Keratinocyte (primary cell): ENCODE measurements around the gene SCGB1A1. TPM values are rescaled to one million over a fixed set of nuclear protein-coding genes. Genes with fewer than 3 reads are reported as not detected.

Experiments
- DNase-seq: peaks from one replicate; pipeline ENCODE4 v3.0.0-alpha.2; 2011; ENCODE audit warnings: low read depth, missing footprints, low spot score
- FAIRE-seq: peaks from 2 replicates; lab custom pipeline; 2011; peaks lifted over from hg19 to GRCh38; lab: Jason Lieb, UNC
- H2AFZ ChIP-seq: 2 replicates; pipeline ENCODE4 v1.6.0; 2012; ENCODE audit warnings: low read length, control low read depth, inconsistent platforms; ENCODE audit not compliant: control insufficient read depth
- H3K27ac ChIP-seq: 2 replicates; pipeline ENCODE4 v1.5.1; 2011; ENCODE audit warnings: low read length; ENCODE audit not compliant: control insufficient read depth, insufficient read depth
- H3K27me3 ChIP-seq: 3 replicates; pipeline ENCODE4 v1.6.0; 2011; ENCODE audit warnings: low read length; ENCODE audit not compliant: control insufficient read depth, insufficient read depth; ENCODE audit errors: extremely low read depth
- H3K36me3 ChIP-seq, 2 experiments: 2 replicates in 1 of 2; 3 replicates in 1 of 2; pipeline ENCODE4 v1.5.1; 2011; ENCODE audit warnings: low read length in 2 of 2, mild to moderate bottlenecking in 1 of 2; ENCODE audit not compliant: control insufficient read depth in 2 of 2, insufficient read depth in 2 of 2; ENCODE audit errors: extremely low read depth in 1 of 2
- H3K4me1 ChIP-seq: 3 replicates; pipeline ENCODE4 v1.5.1; 2011; ENCODE audit warnings: low read length; ENCODE audit not compliant: control insufficient read depth, insufficient read depth; ENCODE audit errors: extremely low read depth
- H3K4me2 ChIP-seq: 3 replicates; pipeline ENCODE4 v1.6.0; 2011; ENCODE audit warnings: low read depth, low read length; ENCODE audit not compliant: control insufficient read depth, insufficient read depth; ENCODE audit errors: extremely low read depth
- H3K4me3 ChIP-seq, 3 experiments: fragments of 200-600 bp in 1 of 3; sonication (generic) in 1 of 3; 2 replicates in 2 of 3; 3 replicates in 1 of 3; pipeline ENCODE4 v1.5.1; 2011 to 2016; ENCODE audit warnings: low read length in 3 of 3, mild to moderate bottlenecking in 3 of 3, control low read depth in 2 of 3, inconsistent platforms in 1 of 3, low read depth in 1 of 3, mixed read lengths in 1 of 3, mixed run types in 1 of 3, moderate library complexity in 1 of 3; ENCODE audit not compliant: control insufficient read depth in 2 of 3, insufficient read depth in 2 of 3; ENCODE audit errors: extremely low read depth in 1 of 3
- H3K79me2 ChIP-seq: 2 replicates; pipeline ENCODE4 v1.6.0; 2012; ENCODE audit warnings: low read length; ENCODE audit not compliant: control insufficient read depth, insufficient read depth
- H3K9ac ChIP-seq: 3 replicates; pipeline ENCODE4 v1.6.0; 2011; ENCODE audit warnings: low read length; ENCODE audit not compliant: control insufficient read depth, insufficient read depth; ENCODE audit errors: extremely low read depth
- H3K9me1 ChIP-seq: 3 replicates; pipeline ENCODE4 v1.6.0; 2011; ENCODE audit warnings: low read length; ENCODE audit not compliant: control insufficient read depth, insufficient read depth; ENCODE audit errors: extremely low read depth
- H3K9me3 ChIP-seq: 2 replicates; pipeline ENCODE4 v1.5.1; 2012; ENCODE audit warnings: low read depth, low read length; ENCODE audit not compliant: control insufficient read depth
- H4K20me1 ChIP-seq: 3 replicates; pipeline ENCODE4 v1.6.0; 2011; ENCODE audit warnings: low read length; ENCODE audit not compliant: control insufficient read depth, insufficient read depth; ENCODE audit errors: extremely low read depth
- CTCF ChIP-seq, 3 experiments: IDR thresholded peaks in 1 of 3; conservative IDR thresholded peaks in 1 of 3; optimal IDR thresholded peaks in 1 of 3; 2 replicates in 2 of 3; 3 replicates in 1 of 3; pipeline versions ENCODE3 to v1.5.1; 2011; ENCODE audit warnings: low read length in 3 of 3, mild to moderate bottlenecking in 3 of 3, moderate library complexity in 2 of 3, control low read depth in 1 of 3, inconsistent platforms in 1 of 3; ENCODE audit not compliant: insufficient read depth in 2 of 3; ENCODE audit errors: extremely low read depth in 1 of 3
- EZH2 ChIP-seq: IDR thresholded peaks from one replicate; pipeline ENCODE4 v1.6.1; 2012; ENCODE audit warnings: inconsistent platforms, mild to moderate bottlenecking, low read length, moderate library complexity
- dilution Hi-C: fragments of 300-500 bp; cut with MboI; formaldehyde crosslinking; loops from one replicate; pipeline ENCODE4 v1.7.0; 2020; ENCODE audit warnings: low sequenced_read_pairs; ENCODE audit not compliant: extremely low pct_ligation_motif_present
- polyA plus RNA-seq, 5 experiments: library from polyadenylated mRNA; depleted of rRNA in 3 of 5; stranded (reverse) in 3 of 5; stranded (forward) in 1 of 5; unstranded in 1 of 5; fragments of >200 nt; gene quantifications; 1 replicate in 1 of 5; 2 replicates in 3 of 5; 3 replicates in 1 of 5; pipeline versions ENCODE4 v1.2.1 to v1.2.3, GENCODE V29; 2011 to 2012; ENCODE audit warnings: missing spikeins in 2 of 5, low read depth in 1 of 5, low replicate concordance in 1 of 5

SCGB1A1 gene
- polyA plus RNA-seq, 1 donor (not counting 4 experiments of a cell fraction or from before 2014, with no cell fraction given): not detected

DNA sequence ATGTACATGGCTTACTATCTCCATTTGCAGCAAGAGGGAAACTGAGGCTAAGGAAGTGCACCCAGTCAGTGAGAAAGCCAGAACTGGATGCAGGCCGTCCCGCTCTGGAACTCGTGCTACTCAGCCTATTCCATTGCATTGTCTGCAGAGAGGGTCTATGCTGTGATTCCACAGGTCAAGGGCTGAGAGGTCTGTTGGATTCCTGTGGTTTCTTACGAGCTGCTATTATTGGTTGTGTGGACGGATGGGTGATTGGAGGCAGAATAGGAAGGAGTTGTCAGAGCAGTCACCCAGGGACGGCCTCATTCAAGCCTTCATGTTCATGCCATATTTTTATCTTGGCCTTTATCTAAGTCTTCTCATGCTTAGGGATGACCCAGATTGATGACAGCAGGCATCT, 33.4 kb downstream of the SCGB1A1 start:
- FAIRE-seq: no peak
- Histone ChIP-seq H2AFZ (no peak overlapping the region), H3K4me3 (no peak overlapping the region), H3K27me3 (no peaks in the 10 kb centered on the region), H3K4me1 (no peaks in the 10 kb centered on the region), H4K20me1 (no peaks in the 10 kb centered on the region), H3K79me2 (no peaks in the 10 kb centered on the region), H3K4me2 (no peak overlapping the region), H3K9me1 (no peaks in the 10 kb centered on the region), H3K9me3 (no peaks in the 10 kb centered on the region), H3K36me3 (no peaks in the 10 kb centered on the region), H3K9ac (no peak overlapping the region), H3K27ac (no peak overlapping the region)
- dilution Hi-C loops: no loop called here
- TF ChIP-seq EZH2: no peak
- no peak for TF ChIP-seq CTCF (optimal IDR thresholded peaks at IDR 0.05 in 1 of 3, IDR thresholded peaks at IDR 0.05 in 1 of 3, conservative IDR thresholded peaks at IDR 0.05 in 1 of 3; ENCODE audit: extremely low read depth in 1 of 3, insufficient read depth in 2 of 3, low read length in 3 of 3)
- no peak for DNase-seq

- no peak for FAIRE-seq
Measured at GRCh38 chr11:62452839-62453468, 34.1 kb downstream of the SCGB1A1 start.

More at GRCh38 chr11:62452839-62453468, 34.1 kb downstream of the SCGB1A1 start:
- Histone ChIP-seq H3K4me3 (no peak overlapping the region), H3K36me3 (no peaks in the 10 kb centered on the region), H3K9me3 (no peaks in the 10 kb centered on the region), H3K27ac (no peak overlapping the region), H3K9ac (no peak overlapping the region), H3K9me1 (no peaks in the 10 kb centered on the region), H3K4me2 (no peak overlapping the region), H3K27me3 (no peaks in the 10 kb centered on the region), H4K20me1 (no peaks in the 10 kb centered on the region), H2AFZ (no peak overlapping the region), H3K79me2 (no peaks in the 10 kb centered on the region), H3K4me1 (no peaks in the 10 kb centered on the region)
- TF ChIP-seq CTCF (optimal IDR thresholded peaks at IDR 0.05 in 1 of 3, IDR thresholded peaks at IDR 0.05 in 1 of 3, conservative IDR thresholded peaks at IDR 0.05 in 1 of 3; ENCODE audit: extremely low read depth in 1 of 3, insufficient read depth in 2 of 3, low read length in 3 of 3): no peak
- TF ChIP-seq EZH2: no peak
- dilution Hi-C loops: no loop called here
- DNase-seq: no peak
